Fibroblast of the aortic adventitia (primary cell): ENCODE measurements around the gene RNF144A. TPM values are rescaled to one million over a fixed set of nuclear protein-coding genes. Genes with fewer than 3 reads are reported as not detected.

Experiments
- DNase-seq: peaks from one replicate; pipeline ENCODE4 v3.0.0-alpha.2; 2010; ENCODE audit warnings: low read depth
- H3K4me3 ChIP-seq: 2 replicates; pipeline ENCODE4 v1.5.1; 2011; ENCODE audit warnings: low read depth, mild to moderate bottlenecking, control low read depth, low read length, moderate library complexity
- CTCF ChIP-seq: IDR thresholded peaks from 2 replicates; pipeline ENCODE4 v1.5.1; 2011; ENCODE audit warnings: mild to moderate bottlenecking, low read length, control low read depth, inconsistent platforms; ENCODE audit not compliant: insufficient read depth
- total RNA-seq: library from RNA; depleted of rRNA; stranded (reverse); fragments of >200 nt; gene quantifications from 2 replicates; pipeline ENCODE4 v1.2.3, GENCODE V29; 2012; ENCODE audit warnings: low replicate concordance

The RNF144A gene
- total RNA-seq, 1 donor: 10.8 TPM

- no peak overlapping the region for H3K4me3 ChIP-seq
- no peak for DNase-seq
- no peak for TF ChIP-seq CTCF
These were observed 65.8 kb downstream of the RNF144A start for GRCh38 chr2:6982934-6983589.

- no peak overlapping the region for H3K4me3 ChIP-seq
- no peak for DNase-seq
- TF ChIP-seq CTCF: no peak
These were observed 69.2 kb downstream of the RNF144A start for GRCh38 chr2:6986301-6986911.

GRCh38 chr2:6986912-6987361 is 69.7 kb downstream of the RNF144A start:
- no peak for TF ChIP-seq CTCF
- H3K4me3 ChIP-seq: no peak overlapping the region
- DNase-seq: no peak

GRCh38 chr2:6990871-6991270 is 73.7 kb downstream of the RNF144A start:
- no peak overlapping the region for H3K4me3 ChIP-seq
- DNase-seq: no peak
- no peak for TF ChIP-seq CTCF

GRCh38 chr2:6992794-6993228 is 75.6 kb downstream of the RNF144A start:
- no peak for DNase-seq
- no peak for TF ChIP-seq CTCF
- no peak overlapping the region for H3K4me3 ChIP-seq

GRCh38 chr2:6993229-6993640 is 76.0 kb downstream of the RNF144A start:
- no peak for TF ChIP-seq CTCF
- no peak overlapping the region for H3K4me3 ChIP-seq
- no peak for DNase-seq
